Measurements from ENCODE around the gene MRGPRX3. TPM values are rescaled to one million over a fixed set of nuclear protein-coding genes. Genes with fewer than 3 reads are reported as not detected.

MRGPRX3 gene
- total and polyA plus RNA-seq, 2 of the 4 experiments (the other 2 are of a cell fraction) = not detected

- in situ Hi-C loops (cut with MboI; ENCODE audit: low sequenced_read_pairs) = no loop called here
- Histone ChIP-seq H4K5ac (ENCODE audit: low read depth, low read length) (no peak overlapping the region), H3K18ac (ENCODE audit: low read depth, low read length) (no peak overlapping the region), H3K4me3 (ENCODE audit: insufficient read depth, low read depth, low read length) (no peak overlapping the region), H2AFZ (replicated peaks; ENCODE audit: low read length, poor library complexity) (no peak overlapping the region), H3K9me1 (ENCODE audit: insufficient read depth, low read length) (no peaks in the 10 kb centered on the region; the same call in 1 of the 2 replicates), H4K8ac (ENCODE audit: low read depth in 2 of 2, low read length in 2 of 2) (no peak overlapping the region), H3K9me3 (ENCODE audit: control insufficient read depth, insufficient read depth, low read length) (no peaks in the 10 kb centered on the region), H3K79me1 (ENCODE audit: low read depth in 1 of 2, low read length in 2 of 2) (peaks cover 0 to 3% of the 10 kb centered on the region in 2 experiments; a peak in 1 of 4 replicates), H2BK20ac (ENCODE audit: low read depth, low read length) (no peak overlapping the region), H2BK120ac (ENCODE audit: low read depth, low read length) (no peak overlapping the region), H3K4me1 (ENCODE audit: control insufficient read depth, insufficient read depth, low read length) (peaks cover 2% of the 10 kb centered on the region; the same call in 1 of the 2 replicates), H2AK5ac (ENCODE audit: low read depth, low read length) (no peak overlapping the region), H2BK5ac (ENCODE audit: low read depth, low read length, poor library complexity, severe bottlenecking) (no peak overlapping the region), H3K27me3 (ENCODE audit: control insufficient read depth, insufficient read depth, low read length) (peaks cover 10% of the 10 kb centered on the region), H4K91ac (ENCODE audit: insufficient read depth, low read depth, low read length) (no peak overlapping the region), H3K27ac (ENCODE audit: insufficient read depth, low read length) (no peak overlapping the region), H3K56ac (ENCODE audit: extremely low read depth, insufficient read depth, low read length) (no peak overlapping the region), H3K14ac (replicated peaks; ENCODE audit: low read depth, low read length) (no peak overlapping the region), H3K36me3 (ENCODE audit: control insufficient read depth, insufficient read depth, low read length) (no peaks in the 10 kb centered on the region), H3K23ac (ENCODE audit: low read depth, low read length) (no peak overlapping the region), H3K4ac (ENCODE audit: low read depth, low read length) (no peak overlapping the region), H2AK9ac (replicated peaks; ENCODE audit: low read depth, low read length, poor library complexity) (no peak overlapping the region), H3K4me2 (ENCODE audit: low read depth, low read length) (no peak overlapping the region), H4K20me1 (ENCODE audit: insufficient read depth, low read length) (no peaks in the 10 kb centered on the region), H2BK15ac (ENCODE audit: low read depth, low read length) (no peak overlapping the region), H3K9ac (ENCODE audit: low read depth, low read length) (no peak overlapping the region)
- intact Hi-C loops (cut with micrococcal nuclease) = no loop called here
- dilution Hi-C loops (cut with HindIII; ENCODE audit: low sequenced_read_pairs, unreplicated experiment) = no loop called here
- ATAC-seq (ENCODE audit: low read depth) (no peak), DNase-seq (no peak)
- ChIA-PET POLR2A (ENCODE audit: unreplicated experiment) (no interaction called here), CTCF (no interaction called here)
- BruUV-seq (replicated peaks) = no TSS peak
- TF ChIP-seq RCOR1 (IDR thresholded peaks at IDR 0.05; ENCODE audit: insufficient replicate concordance, low read length) (no peak), MXI1 (IDR thresholded peaks at IDR 0.05; ENCODE audit: borderline replicate concordance, low read depth, low read length) (no peak), BHLHE40 (IDR thresholded peaks at IDR 0.05; ENCODE audit: low read depth, low read length) (no peak), USF2 (IDR thresholded peaks at IDR 0.05; ENCODE audit: low read depth, low read length) (no peak), ELK1 (IDR thresholded peaks at IDR 0.05; ENCODE audit: borderline replicate concordance, low read depth, low read length) (no peak), RFX5 (IDR thresholded peaks at IDR 0.05; ENCODE audit: low read depth, low read length) (no peak), MAZ (IDR thresholded peaks at IDR 0.05; ENCODE audit: borderline replicate concordance, low read depth, low read length) (no peak), MAFK (IDR thresholded peaks at IDR 0.05; ENCODE audit: low read depth, low read length) (no peak), NFE2L2 (IDR thresholded peaks at IDR 0.05; ENCODE audit: low read depth, low read length) (no peak), FOS (IDR thresholded peaks at IDR 0.05; ENCODE audit: low read depth, low read length) (no peak), CEBPB (IDR thresholded peaks at IDR 0.05; ENCODE audit: low read depth, low read length) (no peak), RAD21 (IDR thresholded peaks at IDR 0.05; ENCODE audit: low read length) (no peak), CHD1 (IDR thresholded peaks at IDR 0.05; ENCODE audit: low read depth, low read length) (no peak), CTCF (conservative IDR thresholded peaks at IDR 0.05; ENCODE audit: low read depth, low read length) (no peak), POLR2A (IDR thresholded peaks at IDR 0.05; ENCODE audit: low read depth, low read length) (no peak), SMC3 (IDR thresholded peaks at IDR 0.05; ENCODE audit: low read depth, low read length) (no peak)
- 38% methylated on average over 1 of the region's 2 CpGs; no CpG with 5 or more reads in 1 of the 2 experiments for WGBS, 2 experiments (ENCODE audit: extremely low coverage in 2 of 2, insufficient read length in 1 of 2)
Observed at GRCh38 chr11:18111005-18111404, 21.4 kb upstream of the MRGPRX3 start.

All from IMR-90 (cell line).